Panc1 (cell line): ENCODE results near the gene KAT2A.

Source experiments
- CTCF ChIP-seq: fragments of 450-650 bp; IDR thresholded peaks from 2 replicates; pipeline ENCODE4 v1.5.1; 2017; ENCODE audit warnings: mild to moderate bottlenecking
- POLR2AphosphoS5 ChIP-seq: IDR thresholded peaks from 2 replicates; pipeline ENCODE4 v1.6.1; 2012; ENCODE audit warnings: mild to moderate bottlenecking, low read depth, low read length, moderate library complexity
- TF ChIP-seq, protein P1 (sequence below), 2 experiments: IDR thresholded peaks; 2 replicates each; pipeline ENCODE4 v1.6.1; 2011 to 2012; ENCODE audit warnings: low read depth in 2 of 2, control low read depth in 1 of 2, low read length in 1 of 2, mild to moderate bottlenecking in 1 of 2, moderate library complexity in 1 of 2; ENCODE audit not compliant: insufficient read depth in 1 of 2

- TF ChIP-seq CTCF: no peak
- TF ChIP-seq, protein P1, sequence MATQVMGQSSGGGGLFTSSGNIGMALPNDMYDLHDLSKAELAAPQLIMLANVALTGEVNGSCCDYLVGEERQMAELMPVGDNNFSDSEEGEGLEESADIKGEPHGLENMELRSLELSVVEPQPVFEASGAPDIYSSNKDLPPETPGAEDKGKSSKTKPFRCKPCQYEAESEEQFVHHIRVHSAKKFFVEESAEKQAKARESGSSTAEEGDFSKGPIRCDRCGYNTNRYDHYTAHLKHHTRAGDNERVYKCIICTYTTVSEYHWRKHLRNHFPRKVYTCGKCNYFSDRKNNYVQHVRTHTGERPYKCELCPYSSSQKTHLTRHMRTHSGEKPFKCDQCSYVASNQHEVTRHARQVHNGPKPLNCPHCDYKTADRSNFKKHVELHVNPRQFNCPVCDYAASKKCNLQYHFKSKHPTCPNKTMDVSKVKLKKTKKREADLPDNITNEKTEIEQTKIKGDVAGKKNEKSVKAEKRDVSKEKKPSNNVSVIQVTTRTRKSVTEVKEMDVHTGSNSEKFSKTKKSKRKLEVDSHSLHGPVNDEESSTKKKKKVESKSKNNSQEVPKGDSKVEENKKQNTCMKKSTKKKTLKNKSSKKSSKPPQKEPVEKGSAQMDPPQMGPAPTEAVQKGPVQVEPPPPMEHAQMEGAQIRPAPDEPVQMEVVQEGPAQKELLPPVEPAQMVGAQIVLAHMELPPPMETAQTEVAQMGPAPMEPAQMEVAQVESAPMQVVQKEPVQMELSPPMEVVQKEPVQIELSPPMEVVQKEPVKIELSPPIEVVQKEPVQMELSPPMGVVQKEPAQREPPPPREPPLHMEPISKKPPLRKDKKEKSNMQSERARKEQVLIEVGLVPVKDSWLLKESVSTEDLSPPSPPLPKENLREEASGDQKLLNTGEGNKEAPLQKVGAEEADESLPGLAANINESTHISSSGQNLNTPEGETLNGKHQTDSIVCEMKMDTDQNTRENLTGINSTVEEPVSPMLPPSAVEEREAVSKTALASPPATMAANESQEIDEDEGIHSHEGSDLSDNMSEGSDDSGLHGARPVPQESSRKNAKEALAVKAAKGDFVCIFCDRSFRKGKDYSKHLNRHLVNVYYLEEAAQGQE (IDR thresholded peaks at IDR 0.05; ENCODE audit: insufficient read depth in 1 of 2, low read depth in 2 of 2, low read length in 1 of 2): no peak
- TF ChIP-seq POLR2AphosphoS5: no peak
Observed at GRCh38 chr17:42110301-42111264, 10.6 kb downstream of the KAT2A start.
